OCI-LY7 (cell line): ENCODE data around the gene HMOX1. TPM values are rescaled to one million over a fixed set of nuclear protein-coding genes. Genes with fewer than 3 reads are reported as not detected.

Source experiments
- BruUV-seq: library from RNA; stranded (reverse); fragments of 400-500 nt; replicated peaks from 2 replicates; lab custom pipeline; 2021; lab: Mats Ljungman, UMichigan
- CTCF ChIA-PET: fragments of 300-600 bp; sonication (Branson Sonifier 250); formaldehyde crosslinking; loops from one replicate; lab custom pipeline; 2022; ENCODE audit warnings: antibody characterized with exemption; ENCODE audit not compliant: unreplicated experiment; lab: Charles Lee
- POLR2A ChIA-PET: fragments of 300-600 bp; sonication (Branson Sonifier 250); formaldehyde crosslinking; loops from one replicate; lab custom pipeline; 2022; ENCODE audit warnings: antibody characterized with exemption; lab: Charles Lee
- DNase-seq: peaks from one replicate; pipeline ENCODE4 v3.0.0-alpha.2; 2015; ENCODE audit warnings: low spot score
- H2AFZ ChIP-seq: fragments of 200-600 bp; sonication (generic), shearing (Covaris generic); 2 replicates; pipeline ENCODE4 v1.6.1; 2014; ENCODE audit warnings: mild to moderate bottlenecking, antibody characterized with exemption, low read length, moderate library complexity
- H3K27ac ChIP-seq: fragments of 200-600 bp; sonication (generic); 2 replicates; pipeline ENCODE4 v1.5.1; 2014; ENCODE audit warnings: mixed run types, low read depth, mild to moderate bottlenecking, moderate library complexity, low read length, inconsistent platforms; ENCODE audit not compliant: poor library complexity, severe bottlenecking
- H3K36me3 ChIP-seq: fragments of 200-600 bp; sonication (generic); 2 replicates; pipeline ENCODE4 v1.6.1; 2014; ENCODE audit warnings: mild to moderate bottlenecking, antibody characterized with exemption, low read length, moderate library complexity, mixed read lengths; ENCODE audit not compliant: insufficient read depth
- H3K4me1 ChIP-seq: fragments of 200-600 bp; sonication (generic); 2 replicates; pipeline ENCODE4 v1.5.1; 2014; ENCODE audit warnings: mild to moderate bottlenecking, low read length; ENCODE audit not compliant: insufficient read depth, poor library complexity, severe bottlenecking
- H3K4me2 ChIP-seq: fragments of 200-600 bp; sonication (generic); 2 replicates; pipeline ENCODE4 v1.6.1; 2014; ENCODE audit warnings: mild to moderate bottlenecking, low read length
- H3K4me3 ChIP-seq: fragments of 200-600 bp; sonication (generic); 2 replicates; pipeline ENCODE4 v1.5.1; 2014; ENCODE audit warnings: mild to moderate bottlenecking, low read depth, low read length; ENCODE audit not compliant: poor library complexity, severe bottlenecking
- H3K79me2 ChIP-seq: fragments of 200-600 bp; sonication (generic); 2 replicates; pipeline ENCODE4 v1.6.1; 2016; ENCODE audit warnings: low read depth, mild to moderate bottlenecking, low read length, moderate library complexity, mixed read lengths; ENCODE audit not compliant: insufficient read depth
- H3K9me2 ChIP-seq: fragments of 200-600 bp; sonication (generic); 2 replicates; pipeline ENCODE4 v1.6.1; 2016; ENCODE audit warnings: mild to moderate bottlenecking, low read length, mixed read lengths; ENCODE audit not compliant: insufficient read depth
- H3K9me3 ChIP-seq: fragments of 200-600 bp; sonication (generic); 2 replicates; pipeline ENCODE4 v1.6.1; 2014; ENCODE audit warnings: mild to moderate bottlenecking, mixed run types, low read length, mixed read lengths
- H4K20me1 ChIP-seq: fragments of 200-600 bp; sonication (generic); 2 replicates; pipeline ENCODE4 v1.6.1; 2014; ENCODE audit warnings: mild to moderate bottlenecking, antibody characterized with exemption, low read length, moderate library complexity, mixed read lengths; ENCODE audit not compliant: insufficient read depth
- CTCF ChIP-seq: fragments of 200-600 bp; sonication (generic); conservative IDR thresholded peaks from 2 replicates; pipeline ENCODE4 v1.5.1; 2014; ENCODE audit warnings: mild to moderate bottlenecking, antibody characterized with exemption, low read length, moderate library complexity, mixed read lengths
- EZH2phosphoT487 ChIP-seq: fragments of 200-600 bp; sonication (generic); IDR thresholded peaks from 2 replicates; pipeline ENCODE4 v1.6.1; 2018; ENCODE audit warnings: low read depth, borderline replicate concordance, mild to moderate bottlenecking, mixed run types, antibody characterized with exemption, low read length, moderate library complexity, mixed read lengths
- intact Hi-C: fragments of 100-400 bp; cut with micrococcal nuclease; formaldehyde crosslinking; loops from one replicate; pipeline ENCODE4 v1.10.0; 2022; ENCODE audit not compliant: unreplicated experiment
- total RNA-seq, 2 experiments: library from RNA; depleted of rRNA in 1 of 2; stranded (reverse); fragments of >200 nt in 1 of 2; shearing (Covaris generic) in 1 of 2; gene quantifications; 2 replicates each; pipeline ENCODE4 v1.2.3, GENCODE V29; 2014 to 2022

HMOX1 gene
- total RNA-seq, 2 experiments from 2014 or later, result 2.2 to 13.9 TPM

DNA sequence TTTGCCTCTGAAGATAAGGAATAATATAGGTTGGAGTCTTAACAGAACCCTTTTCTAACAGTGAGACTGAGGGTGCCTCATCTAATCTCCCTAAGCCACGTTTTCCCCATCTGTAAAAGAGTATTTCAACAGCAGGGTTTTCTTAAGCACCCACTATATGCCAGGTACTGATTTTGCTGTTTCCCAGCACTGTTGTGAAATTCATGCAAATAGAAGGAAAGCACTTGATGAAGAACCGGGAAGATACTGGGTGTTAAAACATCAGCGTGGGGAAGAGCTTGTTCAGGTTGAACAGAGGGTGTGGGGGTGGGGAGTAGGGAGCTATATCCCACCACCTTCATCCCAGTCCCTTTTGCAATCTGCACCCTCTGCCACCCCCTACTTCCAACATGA, 2.8 kb downstream of the HMOX1 start:
- Histone ChIP-seq H4K20me1 (no peaks in the 10 kb centered on the region), H3K4me3 (no peak overlapping the region), H3K4me2 (no peak overlapping the region), H3K79me2 (no peaks in the 10 kb centered on the region), H2AFZ (no peak overlapping the region), H3K27ac (no peak overlapping the region), H3K9me2 (no peaks in the 10 kb centered on the region), H3K36me3 (no peaks in the 10 kb centered on the region), H3K4me1 (peaks cover 28% of the 10 kb centered on the region), H3K9me3 (no peaks in the 10 kb centered on the region)
- no peak for DNase-seq
- ChIA-PET POLR2A (no interaction called here), CTCF (no interaction called here)
- BruUV-seq, result no TSS peak
- TF ChIP-seq EZH2phosphoT487, result no peak
- TF ChIP-seq CTCF, result no peak
- intact Hi-C loops, result no loop called here

GRCh38 chr22:35384527-35384926, 3.6 kb downstream of the HMOX1 start:
- peaks cover 25% of the 10 kb centered on the region for H3K4me1 ChIP-seq
- no peak overlapping the region for H3K4me2 ChIP-seq
- no peak for DNase-seq
- H3K27ac ChIP-seq, result no peak overlapping the region
- intact Hi-C loops, result no loop called here
- peak overlapping the region; percentile 39; the same call in 1 of the 2 replicates for H2AFZ ChIP-seq
- H3K79me2 ChIP-seq, result no peaks in the 10 kb centered on the region
- H3K9me3 ChIP-seq, result no peaks in the 10 kb centered on the region
- H3K9me2 ChIP-seq, result no peaks in the 10 kb centered on the region
- ChIA-PET CTCF (no interaction called here), POLR2A (interaction anchor here (1.1 kb wide), 1 partner anchor 16 kb away, joined by 3 read pairs; no protein-coding TSS in a partner anchor)
- TF ChIP-seq EZH2phosphoT487 (no peak), CTCF (no peak)
- no TSS peak for BruUV-seq
- H3K4me3 ChIP-seq, result no peak overlapping the region
- H4K20me1 ChIP-seq, result no peaks in the 10 kb centered on the region
- H3K36me3 ChIP-seq, result no peaks in the 10 kb centered on the region

GRCh38 chr22:35384975-35385588, 4.2 kb downstream of the HMOX1 start:
- Histone ChIP-seq H3K27ac (no peak overlapping the region), H3K9me3 (no peaks in the 10 kb centered on the region), H3K9me2 (no peaks in the 10 kb centered on the region), H3K36me3 (no peaks in the 10 kb centered on the region), H3K4me3 (no peak overlapping the region), H4K20me1 (no peaks in the 10 kb centered on the region), H3K4me1 (peaks cover 25% of the 10 kb centered on the region), H2AFZ (peak overlapping the region; percentile 39), H3K79me2 (no peaks in the 10 kb centered on the region), H3K4me2 (no peak overlapping the region)
- ChIA-PET CTCF (no interaction called here), POLR2A (interaction anchor here (0.7 to 1.1 kb wide), 2 partner anchors 17 to 185 kb away, joined by 3 to 7 read pairs; no protein-coding TSS in a partner anchor)
- BruUV-seq, result no TSS peak
- intact Hi-C loops, result no loop called here
- DNase-seq, result no peak
- no peak for TF ChIP-seq EZH2phosphoT487
- TF ChIP-seq CTCF, result no peak
